HG03060 (cell line): ENCODE results near the gene QSOX2.

Experiments
- ATAC-seq: cut with Tn5 transposase; IDR thresholded peaks from one replicate; pipeline ENCODE4 v1.9.1; 2021; ENCODE audit warnings: low read depth, moderate number of reproducible peaks; ENCODE audit not compliant: unreplicated experiment

The QSOX2 gene

GRCh38 chr9:136252846-136253245 lies 7.2 kb upstream of the QSOX2 start:
- ATAC-seq: no peak

- no peak for ATAC-seq
Measured at GRCh38 chr9:136252281-136252680, 6.7 kb upstream of the QSOX2 start.

GRCh38 chr9:136251264-136252115 lies 5.9 kb upstream of the QSOX2 start:
- no peak for ATAC-seq

- ATAC-seq: no peak
Measured at GRCh38 chr9:136250676-136251075, 5.1 kb upstream of the QSOX2 start.

GRCh38 chr9:136249877-136250559 lies 4.4 kb upstream of the QSOX2 start:
- ATAC-seq: no peak

GRCh38 chr9:136248951-136249876 lies 3.6 kb upstream of the QSOX2 start:
- ATAC-seq: no peak

- ATAC-seq: no peak
Measured at GRCh38 chr9:136247947-136248637, 2.5 kb upstream of the QSOX2 start.

GRCh38 chr9:136247551-136247916 lies 1.9 kb upstream of the QSOX2 start:
- no peak for ATAC-seq

GRCh38 chr9:136246849-136247550 lies 1.4 kb upstream of the QSOX2 start:
- ATAC-seq: no peak

- no peak for ATAC-seq
Measured at GRCh38 chr9:136244969-136245218, 718 bp downstream of the QSOX2 start.

GRCh38 chr9:136244122-136244968 lies 1.3 kb downstream of the QSOX2 start:
- no peak for ATAC-seq

GRCh38 chr9:136243631-136244030 lies 2.0 kb downstream of the QSOX2 start:
- no peak for ATAC-seq

GRCh38 chr9:136242918-136243525 lies 2.6 kb downstream of the QSOX2 start:
- ATAC-seq: no peak

GRCh38 chr9:136242248-136242647 lies 3.4 kb downstream of the QSOX2 start:
- ATAC-seq: no peak

GRCh38 chr9:136241542-136241941 lies 4.1 kb downstream of the QSOX2 start:
- no peak for ATAC-seq

GRCh38 chr9:136240941-136241340 lies 4.7 kb downstream of the QSOX2 start:
- no peak for ATAC-seq

GRCh38 chr9:136239983-136240330 lies 5.7 kb downstream of the QSOX2 start:
- no peak for ATAC-seq

GRCh38 chr9:136239135-136239982 lies 6.3 kb downstream of the QSOX2 start:
- no peak for ATAC-seq
